Subcutaneous abdominal adipose tissue (tissue), 5 donors: ENCODE results near the gene SPATA6L.

Source experiments
- H3K27ac ChIP-seq: one replicate; pipeline ENCODE4 v1.7.0; 2013; ENCODE audit warnings: low read depth, mild to moderate bottlenecking, inconsistent platforms, low read length, moderate library complexity
- H3K27me3 ChIP-seq, 5 donors: one replicate each; pipeline ENCODE4 v1.7.0; 2013; ENCODE audit warnings: low read length in 5 of 5, inconsistent platforms in 1 of 5; ENCODE audit not compliant: control insufficient read depth in 5 of 5, insufficient read depth in 4 of 5
- H3K36me3 ChIP-seq, 5 donors: one replicate each; pipeline ENCODE4 v1.7.0; 2013; ENCODE audit warnings: low read length in 5 of 5; ENCODE audit not compliant: control insufficient read depth in 5 of 5, insufficient read depth in 5 of 5
- H3K4me1 ChIP-seq, 5 donors: one replicate each; pipeline ENCODE4 v1.7.0; 2013; ENCODE audit warnings: low read length in 5 of 5, mild to moderate bottlenecking in 3 of 5, moderate library complexity in 1 of 5; ENCODE audit not compliant: control insufficient read depth in 5 of 5, insufficient read depth in 5 of 5
- H3K4me3 ChIP-seq, 5 donors: one replicate each; pipeline ENCODE4 v1.7.0; 2013; ENCODE audit warnings: low read length in 5 of 5, low read depth in 1 of 5
- H3K9ac ChIP-seq, 5 donors: one replicate each; pipeline ENCODE4 v1.7.0; 2013; ENCODE audit warnings: low read length in 5 of 5, mild to moderate bottlenecking in 4 of 5, moderate library complexity in 3 of 5
- H3K9me3 ChIP-seq, 5 donors: one replicate each; pipeline ENCODE4 v1.7.0; 2013; ENCODE audit warnings: low read length in 5 of 5; ENCODE audit not compliant: control insufficient read depth in 5 of 5
- donor health status: healthy.
- donor health status: healthy.
- donor health status: healthy.
- donor health status: healthy.
- donor health status: healthy.

The SPATA6L gene

DNA sequence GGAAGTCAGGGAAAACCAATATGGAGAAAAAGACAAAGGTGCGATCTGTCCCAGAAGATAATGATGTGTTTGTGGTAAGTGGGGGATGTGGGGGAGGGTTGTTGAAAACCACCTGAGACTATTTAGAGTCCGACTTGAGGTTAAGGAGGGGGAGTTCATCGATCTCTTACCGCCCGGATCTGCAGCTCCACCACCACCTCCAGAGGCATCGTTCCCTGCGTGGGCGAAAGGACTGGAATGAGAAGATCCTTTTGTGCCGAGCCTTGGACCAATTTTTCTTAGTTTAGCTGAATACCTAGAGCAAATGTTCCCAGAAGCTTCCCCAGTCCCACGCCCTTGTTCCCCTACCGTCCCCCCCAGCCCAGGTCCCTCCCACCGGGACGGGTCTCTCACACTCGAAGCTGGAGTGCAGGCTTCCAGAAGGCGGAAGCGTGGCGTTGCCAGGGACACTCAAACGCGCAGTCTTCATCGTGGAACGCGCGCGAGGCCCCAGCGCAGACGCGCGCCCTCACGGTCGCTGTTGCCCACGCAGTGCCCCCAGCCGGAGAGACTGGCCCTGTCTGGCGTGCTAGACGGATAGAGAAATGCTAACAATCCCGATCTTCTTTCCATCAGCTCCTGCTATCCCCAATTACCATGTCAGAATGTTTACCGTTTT, at the start of gene SPATA6L:
Gene SPATA6L (minus strand): TSS at position 439 of the 658 bp plus-strand sequence. CDS start 230 bp downstream, at position 209.
- no peaks in the 10 kb centered on the region for H3K9me3 ChIP-seq
- H3K9ac ChIP-seq, result peak within 1 kb of the TSS; percentile 31 to 79 (median 66)
- no peaks in the 10 kb centered on the region for H3K27me3 ChIP-seq
- H3K4me1 ChIP-seq, result peaks cover 4 to 47% (median 43%) of the 10 kb centered on the region in 5 donors
- no peaks in the 10 kb centered on the region for H3K36me3 ChIP-seq
- H3K27ac ChIP-seq, result peak within 1 kb of the TSS; percentile 77
- H3K4me3 ChIP-seq, result peak within 1 kb of the TSS; percentile 62 to 83 (median 69)

DNA sequence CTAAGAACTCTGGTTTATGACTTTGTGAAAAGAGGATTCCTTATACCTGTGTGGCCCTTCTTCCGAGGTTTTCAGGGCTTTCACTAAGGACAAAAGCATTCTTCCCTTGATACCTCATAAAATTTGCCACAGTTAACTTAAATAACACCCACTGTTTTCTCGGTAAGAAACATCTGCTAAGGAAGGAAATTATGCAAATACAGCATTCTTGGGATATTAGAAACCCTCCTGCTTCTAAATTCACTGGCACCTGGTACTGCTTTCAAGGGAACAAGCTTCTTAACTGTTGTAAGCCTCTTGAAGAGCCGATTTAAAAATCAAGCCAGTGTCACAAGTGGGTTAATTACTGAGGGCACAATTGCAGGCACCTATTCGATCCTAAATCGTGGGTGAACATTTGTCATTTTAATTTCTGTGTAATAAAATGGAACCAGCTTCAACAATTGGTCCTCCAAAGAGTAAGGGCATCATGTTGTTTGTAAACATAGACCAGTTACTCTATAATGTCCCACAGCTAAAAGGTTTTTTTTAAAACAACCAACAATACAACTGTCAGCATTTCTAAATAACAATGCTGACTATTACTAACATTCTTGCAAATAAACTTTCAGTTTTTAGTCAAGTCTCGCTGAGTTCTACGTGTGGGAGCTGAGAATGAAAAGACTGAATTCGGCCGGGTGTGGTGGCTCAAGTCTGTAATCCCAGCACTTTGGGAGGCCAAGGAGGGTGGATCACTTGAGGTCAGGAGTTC, 48.2 kb upstream of the SPATA6L start:
- peaks cover 0 to 5% (median 0%) of the 10 kb centered on the region in 5 donors for H3K9me3 ChIP-seq
- peaks cover 0 to 8% (median 6%) of the 10 kb centered on the region in 5 donors for H3K4me1 ChIP-seq
- H3K4me3 ChIP-seq, result no peak overlapping the region
- no peaks in the 10 kb centered on the region for H3K27me3 ChIP-seq
- no peak overlapping the region for H3K27ac ChIP-seq
- no peak overlapping the region for H3K9ac ChIP-seq
- peaks cover 39 to 64% (median 53%) of the 10 kb centered on the region in 5 donors for H3K36me3 ChIP-seq

- Histone ChIP-seq H3K9ac (no peak overlapping the region), H3K27me3 (no peaks in the 10 kb centered on the region), H3K4me3 (no peak overlapping the region), H3K4me1 (peaks cover 0 to 8% (median 6%) of the 10 kb centered on the region in 5 donors), H3K9me3 (peaks cover 0 to 5% (median 0%) of the 10 kb centered on the region in 5 donors), H3K36me3 (peaks cover 37 to 61% (median 51%) of the 10 kb centered on the region in 5 donors), H3K27ac (no peak overlapping the region)
Observed at GRCh38 chr9:4713849-4714248, 47.6 kb upstream of the SPATA6L start.

DNA sequence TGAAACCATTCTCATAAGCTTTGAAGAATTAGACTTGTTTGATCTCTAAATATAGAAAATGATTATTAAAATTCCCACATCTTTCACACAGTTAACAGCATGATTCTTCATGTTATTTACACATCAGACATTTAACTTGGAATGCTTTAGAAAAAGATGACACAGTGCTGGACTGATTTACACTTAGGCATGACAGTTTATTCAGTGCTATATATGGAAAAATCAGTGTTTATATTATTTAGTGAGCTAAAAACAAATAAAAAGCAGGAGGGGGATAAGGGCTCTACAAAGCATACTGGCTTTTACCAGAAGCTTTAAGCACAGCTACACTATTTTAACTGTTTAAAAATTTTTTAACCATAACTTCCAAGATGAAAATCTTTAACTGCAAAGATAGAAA, 43.1 kb upstream of the SPATA6L start:
- H3K4me1 ChIP-seq, result no peaks in the 10 kb centered on the region
- peaks cover 13 to 40% (median 28%) of the 10 kb centered on the region in 5 donors for H3K36me3 ChIP-seq
- H3K9me3 ChIP-seq, result no peaks in the 10 kb centered on the region
- H3K27me3 ChIP-seq, result no peaks in the 10 kb centered on the region
- H3K27ac ChIP-seq, result no peak overlapping the region
- no peak overlapping the region for H3K4me3 ChIP-seq
- H3K9ac ChIP-seq, result no peak overlapping the region

GRCh38 chr9:4706971-4707622, 40.8 kb upstream of the SPATA6L start:
- no peak overlapping the region for H3K27ac ChIP-seq
- H3K27me3 ChIP-seq, result no peaks in the 10 kb centered on the region
- no peak overlapping the region for H3K4me3 ChIP-seq
- H3K9ac ChIP-seq, result no peak overlapping the region
- H3K9me3 ChIP-seq, result no peaks in the 10 kb centered on the region
- no peaks in the 10 kb centered on the region for H3K4me1 ChIP-seq
- H3K36me3 ChIP-seq, result peaks cover 9 to 46% (median 32%) of the 10 kb centered on the region in 5 donors

DNA sequence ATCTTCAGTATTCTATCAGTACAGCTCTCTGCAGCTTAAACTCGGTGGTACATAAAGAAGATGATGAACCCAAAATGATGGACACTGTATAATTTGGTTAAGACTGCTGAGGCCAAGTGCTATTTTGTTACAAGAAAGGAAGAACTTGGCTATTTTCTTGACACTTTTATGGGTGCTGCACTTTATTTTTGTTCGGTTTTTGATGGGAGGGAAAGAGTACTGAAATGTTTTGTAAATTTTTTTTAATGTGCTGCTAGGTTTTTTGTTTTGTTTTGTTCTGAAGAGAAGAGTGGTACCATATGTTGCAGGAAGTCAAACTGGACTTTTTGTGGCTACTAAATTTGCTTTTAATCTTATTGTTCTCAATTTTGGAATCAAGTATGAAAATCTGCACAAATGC, 39.7 kb upstream of the SPATA6L start:
- Histone ChIP-seq H3K4me1 (no peaks in the 10 kb centered on the region), H3K9me3 (no peaks in the 10 kb centered on the region), H3K4me3 (no peak overlapping the region), H3K27me3 (no peaks in the 10 kb centered on the region), H3K36me3 (peaks cover 9 to 47% (median 35%) of the 10 kb centered on the region in 5 donors), H3K27ac (no peak overlapping the region), H3K9ac (no peak overlapping the region)

GRCh38 chr9:4704129-4704528, 37.8 kb upstream of the SPATA6L start:
- H3K9ac ChIP-seq, result no peak overlapping the region
- H3K36me3 ChIP-seq, result peaks cover 12 to 51% (median 42%) of the 10 kb centered on the region in 5 donors
- H3K27ac ChIP-seq, result no peak overlapping the region
- H3K4me3 ChIP-seq, result no peak overlapping the region
- H3K9me3 ChIP-seq, result no peaks in the 10 kb centered on the region
- H3K27me3 ChIP-seq, result no peaks in the 10 kb centered on the region
- no peaks in the 10 kb centered on the region for H3K4me1 ChIP-seq

GRCh38 chr9:4701526-4701925, 35.2 kb upstream of the SPATA6L start:
- Histone ChIP-seq H3K9ac (no peak overlapping the region), H3K27ac (no peak overlapping the region), H3K27me3 (no peaks in the 10 kb centered on the region), H3K9me3 (no peaks in the 10 kb centered on the region), H3K36me3 (peaks cover 17 to 65% (median 57%) of the 10 kb centered on the region in 5 donors), H3K4me3 (no peak overlapping the region), H3K4me1 (no peaks in the 10 kb centered on the region)

DNA sequence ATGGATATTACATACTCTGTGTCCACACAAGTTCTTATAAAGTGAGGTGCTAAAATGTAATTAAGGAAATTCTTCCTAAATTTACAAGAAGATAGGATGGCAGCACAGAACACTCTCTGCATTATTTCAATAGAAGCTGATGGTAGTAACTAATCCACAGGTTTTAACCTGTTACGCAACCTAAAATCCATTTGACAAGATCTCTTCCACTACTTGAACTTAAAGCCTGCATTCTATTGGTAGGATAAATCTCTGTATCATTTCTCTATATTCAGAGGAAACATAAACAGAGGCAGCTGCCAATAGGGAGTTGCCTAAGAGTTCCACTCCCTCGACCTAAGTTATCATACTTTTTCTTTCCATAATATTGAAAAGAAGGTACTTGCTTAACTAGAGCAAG, 34.7 kb upstream of the SPATA6L start:
- H3K36me3 ChIP-seq, result peaks cover 17 to 60% (median 57%) of the 10 kb centered on the region in 5 donors

GRCh38 chr9:4700091-4700490, 33.8 kb upstream of the SPATA6L start:
- Histone ChIP-seq H3K9ac (no peak overlapping the region), H3K4me1 (no peaks in the 10 kb centered on the region), H3K36me3 (peaks cover 18 to 60% (median 54%) of the 10 kb centered on the region in 5 donors), H3K27me3 (no peaks in the 10 kb centered on the region), H3K9me3 (no peaks in the 10 kb centered on the region), H3K4me3 (no peak overlapping the region), H3K27ac (no peak overlapping the region)

More for the DNA sequence above, 34.7 kb upstream of the SPATA6L start:
- Histone ChIP-seq H3K9me3 (no peaks in the 10 kb centered on the region), H3K9ac (no peak overlapping the region), H3K4me3 (no peak overlapping the region), H3K27me3 (no peaks in the 10 kb centered on the region), H3K27ac (no peak overlapping the region), H3K4me1 (no peaks in the 10 kb centered on the region)
